Measurements from ENCODE around the gene BANF2.
"Not testable (repeated sequence)": the region's sequence is repeated elsewhere in the genome, so short reads cannot be mapped to it uniquely, and the experiment has no call there.

Gene BANF2

DNA sequence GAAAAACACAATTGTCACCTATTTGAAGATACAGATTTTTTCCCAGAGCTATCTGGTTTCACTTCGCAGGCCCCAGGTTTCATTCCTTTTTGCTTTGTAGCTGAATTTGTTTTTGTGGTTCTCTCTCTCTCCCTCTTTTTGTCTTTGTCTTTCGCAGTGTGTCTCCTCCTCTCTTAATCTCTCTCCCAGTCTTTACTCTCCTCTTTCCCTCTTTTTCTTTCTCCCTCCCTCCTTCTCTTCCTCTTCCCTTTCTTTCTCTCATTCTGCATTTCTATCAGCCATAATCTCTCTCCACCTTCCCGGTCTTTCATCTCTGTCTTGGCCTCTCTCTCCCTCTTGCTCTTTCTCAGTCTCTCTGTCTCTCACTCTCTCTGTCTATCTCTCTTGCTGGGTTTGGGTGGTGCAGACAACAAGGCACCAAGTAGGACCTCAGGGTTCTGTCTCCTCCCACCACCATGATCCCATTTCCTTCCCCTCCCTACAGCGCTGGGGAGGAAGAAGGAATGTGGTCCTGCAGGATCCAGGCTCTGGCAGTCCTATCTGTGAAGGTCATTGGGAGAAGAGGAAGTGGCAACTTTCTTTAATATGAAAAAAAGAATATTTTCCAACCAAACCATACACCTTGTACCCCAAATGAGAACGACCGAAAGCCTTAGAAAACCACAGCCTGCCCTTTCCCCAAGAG is 63.2 kb downstream of the BANF2 start:
- Histone ChIP-seq H3K27me3 (ENCODE audit: control insufficient read depth, insufficient read depth, low read length) (no peaks in the 10 kb centered on the region), H3K4me1 (ENCODE audit: control insufficient read depth, low read depth, low read length) (peaks cover 8% of the 10 kb centered on the region), H3K36me3 (ENCODE audit: control insufficient read depth, low read depth, low read length) (no peaks in the 10 kb centered on the region), H3K27ac (ENCODE audit: low read length) (no peak overlapping the region), H3K9ac (ENCODE audit: low read length) (no peak overlapping the region), H3K9me3 (ENCODE audit: control insufficient read depth, low read depth, low read length) (no peaks in the 10 kb centered on the region), H3K4me3 (ENCODE audit: low read length) (no peak overlapping the region)

DNA sequence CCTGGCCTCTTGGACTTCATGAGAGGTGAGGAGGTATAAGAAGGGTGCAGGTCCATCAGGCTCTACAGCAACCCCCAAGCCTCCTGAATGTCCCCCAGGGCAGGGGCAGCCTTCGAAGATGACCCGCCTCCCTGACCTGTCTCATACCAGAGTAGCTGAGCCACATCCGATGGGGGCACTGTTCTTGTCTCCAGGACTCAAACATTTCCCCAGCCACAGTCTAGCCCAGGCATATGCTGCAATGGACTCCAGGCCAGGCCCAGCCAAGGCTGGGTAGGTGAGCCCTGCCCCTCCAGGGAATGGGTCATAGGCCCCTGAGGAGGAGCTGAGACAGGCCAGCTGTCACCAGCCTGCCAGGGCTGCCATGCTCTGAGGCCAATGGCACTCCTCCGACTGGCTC is 65.3 kb downstream of the BANF2 start:
- Histone ChIP-seq H3K27me3 (ENCODE audit: control insufficient read depth, insufficient read depth, low read length) (no peaks in the 10 kb centered on the region), H3K36me3 (ENCODE audit: control insufficient read depth, low read depth, low read length) (no peaks in the 10 kb centered on the region)

DNA sequence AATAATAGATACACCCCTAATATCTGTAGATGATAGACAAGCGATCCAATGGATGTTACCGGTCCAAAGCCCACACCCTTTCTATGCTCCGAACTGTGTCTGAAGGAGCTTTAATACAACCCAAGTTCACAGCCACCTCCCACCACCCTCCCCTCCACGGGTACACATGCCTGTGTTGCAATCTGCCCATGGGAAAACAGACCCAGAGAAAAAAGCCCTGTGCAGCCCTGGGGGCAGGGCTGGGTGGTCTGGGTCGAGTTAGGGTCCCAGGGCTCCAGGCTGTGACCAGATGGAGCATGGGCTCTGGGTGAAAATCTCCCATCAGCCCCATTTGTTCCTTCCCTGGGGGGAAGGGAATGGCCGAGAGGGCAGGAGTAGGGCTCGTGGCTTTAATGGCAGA is 65.8 kb downstream of the BANF2 start:
- no peak overlapping the region for H3K9ac ChIP-seq (ENCODE audit: low read length)
- H3K27ac ChIP-seq (ENCODE audit: low read length) = no peak overlapping the region

More for the DNA sequence above, 65.3 kb downstream of the BANF2 start:
- Histone ChIP-seq H3K9ac (ENCODE audit: low read length) (no peak overlapping the region), H3K4me1 (ENCODE audit: control insufficient read depth, low read depth, low read length) (peaks cover 8% of the 10 kb centered on the region), H3K9me3 (ENCODE audit: control insufficient read depth, low read depth, low read length) (no peaks in the 10 kb centered on the region), H3K4me3 (ENCODE audit: low read length) (no peak overlapping the region), H3K27ac (ENCODE audit: low read length) (no peak overlapping the region)

DNA sequence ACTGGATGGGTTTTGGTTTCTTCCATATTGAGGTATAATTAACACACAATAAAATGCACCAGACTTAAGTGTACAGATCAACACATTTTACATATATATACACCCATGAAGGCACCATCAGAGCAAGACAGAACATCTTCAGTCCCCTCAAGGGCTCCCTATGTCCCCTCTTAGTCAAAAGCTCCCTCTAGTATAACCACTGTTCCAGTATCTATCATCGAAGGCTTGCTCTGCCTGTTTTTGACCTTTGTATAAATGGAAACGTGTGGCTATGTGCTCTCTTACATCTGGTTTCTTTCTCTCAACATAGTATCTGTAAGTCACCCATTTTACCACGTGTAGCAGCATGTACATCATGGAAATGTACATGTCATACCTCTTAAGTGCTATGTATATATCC is 66.5 kb downstream of the BANF2 start:
- H3K27ac ChIP-seq (ENCODE audit: low read length) = no peak overlapping the region
- H3K4me1 ChIP-seq (ENCODE audit: control insufficient read depth, low read depth, low read length) = peaks cover 8% of the 10 kb centered on the region
- no peaks in the 10 kb centered on the region for H3K36me3 ChIP-seq (ENCODE audit: control insufficient read depth, low read depth, low read length)

More for the DNA sequence above, 65.8 kb downstream of the BANF2 start:
- H3K9me3 ChIP-seq (ENCODE audit: control insufficient read depth, low read depth, low read length) = no peaks in the 10 kb centered on the region
- peaks cover 8% of the 10 kb centered on the region for H3K4me1 ChIP-seq (ENCODE audit: control insufficient read depth, low read depth, low read length)
- H3K27me3 ChIP-seq (ENCODE audit: control insufficient read depth, insufficient read depth, low read length) = no peaks in the 10 kb centered on the region
- no peaks in the 10 kb centered on the region for H3K36me3 ChIP-seq (ENCODE audit: control insufficient read depth, low read depth, low read length)
- H3K4me3 ChIP-seq (ENCODE audit: low read length) = no peak overlapping the region

DNA sequence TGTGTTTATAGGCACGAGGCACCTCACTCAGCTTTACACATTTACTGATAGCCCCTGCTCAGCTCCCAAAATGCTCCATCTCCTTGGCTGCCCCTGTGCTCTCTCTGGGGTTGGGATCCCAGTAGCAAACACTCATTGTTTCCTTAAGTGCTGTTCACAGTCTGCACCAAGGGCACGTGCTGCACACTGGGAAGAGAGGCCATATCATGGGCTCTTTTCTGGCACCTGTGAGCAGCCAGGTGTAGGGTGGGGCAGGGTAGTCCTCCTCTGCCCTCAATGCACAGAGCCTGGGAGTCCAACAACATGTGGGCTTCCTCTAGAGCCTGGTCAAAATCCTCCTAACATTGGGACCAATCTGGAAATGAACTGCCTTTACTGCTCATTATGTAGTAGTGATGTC is 67.9 kb downstream of the BANF2 start:
- Histone ChIP-seq H3K27me3 (ENCODE audit: control insufficient read depth, insufficient read depth, low read length) (no peaks in the 10 kb centered on the region), H3K4me1 (ENCODE audit: control insufficient read depth, low read depth, low read length) (peaks cover 6% of the 10 kb centered on the region), H3K9me3 (ENCODE audit: control insufficient read depth, low read depth, low read length) (no peaks in the 10 kb centered on the region), H3K36me3 (ENCODE audit: control insufficient read depth, low read depth, low read length) (no peaks in the 10 kb centered on the region), H3K27ac (ENCODE audit: low read length) (no peak overlapping the region), H3K9ac (ENCODE audit: low read length) (no peak overlapping the region), H3K4me3 (ENCODE audit: low read length) (no peak overlapping the region)

More for the DNA sequence above, 66.5 kb downstream of the BANF2 start:
- Histone ChIP-seq H3K9ac (ENCODE audit: low read length) (no peak overlapping the region), H3K9me3 (ENCODE audit: control insufficient read depth, low read depth, low read length) (no peaks in the 10 kb centered on the region), H3K27me3 (ENCODE audit: control insufficient read depth, insufficient read depth, low read length) (no peaks in the 10 kb centered on the region), H3K4me3 (ENCODE audit: low read length) (no peak overlapping the region)

DNA sequence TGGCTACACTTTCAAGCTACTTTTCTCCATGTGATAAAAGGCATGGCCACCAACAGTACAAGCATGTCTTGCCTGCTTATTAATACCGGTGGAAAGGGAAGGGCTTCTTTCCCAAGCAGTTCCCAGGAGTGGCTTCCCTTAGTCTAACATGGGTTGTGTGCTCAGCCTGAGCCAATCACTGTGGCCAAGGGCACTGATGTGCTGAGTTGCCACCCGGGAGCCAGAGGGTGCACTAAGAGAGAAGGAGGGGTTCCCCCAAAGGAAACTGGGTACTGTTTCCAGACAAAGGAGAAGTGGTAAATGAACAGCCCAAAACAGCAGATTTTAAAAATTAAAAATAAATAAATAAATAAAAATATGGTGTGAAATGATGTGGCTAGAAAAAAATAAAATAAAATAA is 68.5 kb downstream of the BANF2 start:
- no peaks in the 10 kb centered on the region for H3K27me3 ChIP-seq (ENCODE audit: control insufficient read depth, insufficient read depth, low read length)
- no peaks in the 10 kb centered on the region for H3K9me3 ChIP-seq (ENCODE audit: control insufficient read depth, low read depth, low read length)
- H3K36me3 ChIP-seq (ENCODE audit: control insufficient read depth, low read depth, low read length) = no peaks in the 10 kb centered on the region
- H3K9ac ChIP-seq (ENCODE audit: low read length) = no peak overlapping the region
- H3K4me1 ChIP-seq (ENCODE audit: control insufficient read depth, low read depth, low read length) = no peaks in the 10 kb centered on the region
- H3K4me3 ChIP-seq (ENCODE audit: low read length) = no peak overlapping the region
- no peak overlapping the region for H3K27ac ChIP-seq (ENCODE audit: low read length)

DNA sequence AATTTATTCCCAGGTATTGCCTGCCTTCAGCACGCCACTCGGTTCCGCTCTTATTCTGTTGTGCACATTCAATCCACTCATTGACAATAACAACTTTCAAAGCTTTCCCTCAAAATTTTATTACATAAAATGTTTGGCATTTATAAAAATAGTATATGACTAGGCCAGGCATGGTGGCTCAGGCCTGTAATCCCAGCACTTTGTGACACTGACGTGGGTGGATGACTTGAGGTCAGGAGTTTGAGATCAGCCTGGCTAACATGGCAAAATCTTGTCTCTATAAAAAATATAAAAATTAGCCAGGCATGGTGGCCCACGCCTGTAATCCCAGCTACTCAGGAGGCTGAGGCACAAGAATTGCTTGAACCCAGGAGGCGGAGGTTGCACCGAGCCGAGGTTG is 70.0 kb downstream of the BANF2 start:
- H3K9me3 ChIP-seq (ENCODE audit: control insufficient read depth, low read depth, low read length); H3K27ac ChIP-seq (ENCODE audit: low read length); H3K27me3 ChIP-seq (ENCODE audit: control insufficient read depth, insufficient read depth, low read length); H3K4me1 ChIP-seq (ENCODE audit: control insufficient read depth, low read depth, low read length); H3K4me3 ChIP-seq (ENCODE audit: low read length); H3K36me3 ChIP-seq (ENCODE audit: control insufficient read depth, low read depth, low read length); H3K9ac ChIP-seq (ENCODE audit: low read length): not testable (repeated sequence)

DNA sequence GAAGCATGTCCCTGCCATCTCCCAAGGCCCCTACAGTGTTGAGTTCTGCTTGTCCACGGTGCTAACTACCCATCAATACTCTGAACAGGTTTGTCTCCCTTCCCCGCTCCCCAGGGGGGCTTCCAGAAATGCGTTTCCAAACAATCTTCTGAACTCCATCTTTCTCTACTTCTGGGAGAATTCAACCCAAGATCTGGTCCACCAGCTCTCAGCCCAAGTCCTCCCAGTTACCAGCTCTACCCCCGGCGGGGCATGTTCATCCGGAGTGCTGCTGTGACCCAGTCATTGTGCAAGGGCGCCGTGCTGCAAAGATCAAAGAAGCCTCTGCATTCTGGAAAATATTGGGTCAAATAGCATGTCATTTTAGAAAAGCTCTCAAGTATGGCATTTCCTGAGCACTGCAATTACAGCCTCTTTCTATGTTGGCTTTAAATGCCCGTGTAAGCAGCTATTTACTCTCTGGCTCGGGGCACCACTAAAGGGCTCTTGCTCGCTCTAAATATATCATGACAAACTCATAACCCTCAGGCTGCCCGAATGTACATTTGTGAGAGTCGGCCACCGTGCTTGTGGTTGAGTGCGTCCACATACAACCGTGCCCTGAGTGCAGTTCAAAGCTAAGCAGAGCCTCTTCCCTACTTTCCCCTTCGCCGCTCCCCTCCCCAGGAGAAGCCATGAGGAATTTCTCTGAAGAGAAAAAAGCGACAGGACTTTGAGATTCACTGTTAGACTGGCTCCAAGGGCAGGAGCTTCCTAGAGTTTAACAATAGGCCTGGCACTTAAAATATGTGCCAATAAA is 71.6 kb downstream of the BANF2 start:
- no peaks in the 10 kb centered on the region for H3K4me1 ChIP-seq (ENCODE audit: control insufficient read depth, low read depth, low read length)
- no peak overlapping the region for H3K27ac ChIP-seq (ENCODE audit: low read length)
- H3K27me3 ChIP-seq (ENCODE audit: control insufficient read depth, insufficient read depth, low read length) = no peaks in the 10 kb centered on the region
- H3K9ac ChIP-seq (ENCODE audit: low read length) = no peak overlapping the region
- no peak overlapping the region for H3K4me3 ChIP-seq (ENCODE audit: low read length)
- H3K36me3 ChIP-seq (ENCODE audit: control insufficient read depth, low read depth, low read length) = no peaks in the 10 kb centered on the region
- H3K9me3 ChIP-seq (ENCODE audit: control insufficient read depth, low read depth, low read length) = no peaks in the 10 kb centered on the region

DNA sequence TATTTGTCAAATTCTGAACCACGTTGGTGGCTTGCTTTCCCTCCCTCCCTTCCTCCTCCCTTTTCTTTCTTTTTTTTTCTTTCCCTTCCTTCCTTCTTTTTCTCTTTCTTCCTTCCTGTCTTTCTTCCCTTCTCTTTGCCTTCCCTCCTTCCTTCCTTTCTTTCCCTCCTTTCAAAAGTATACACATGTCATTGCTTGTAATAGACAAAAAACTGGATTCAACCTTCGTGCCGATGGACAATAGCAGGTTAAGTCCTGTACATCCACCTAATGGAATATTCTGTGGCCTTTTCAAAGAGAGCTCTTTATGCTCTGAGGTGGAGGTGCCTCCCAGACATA is 72.2 kb downstream of the BANF2 start:
- Histone ChIP-seq H3K27ac (ENCODE audit: low read length) (no peak overlapping the region), H3K9ac (ENCODE audit: low read length) (no peak overlapping the region), H3K4me1 (ENCODE audit: control insufficient read depth, low read depth, low read length) (no peaks in the 10 kb centered on the region), H3K4me3 (ENCODE audit: low read length) (no peak overlapping the region), H3K27me3 (ENCODE audit: control insufficient read depth, insufficient read depth, low read length) (no peaks in the 10 kb centered on the region), H3K9me3 (ENCODE audit: control insufficient read depth, low read depth, low read length) (no peaks in the 10 kb centered on the region), H3K36me3 (ENCODE audit: control insufficient read depth, low read depth, low read length) (no peaks in the 10 kb centered on the region)

DNA sequence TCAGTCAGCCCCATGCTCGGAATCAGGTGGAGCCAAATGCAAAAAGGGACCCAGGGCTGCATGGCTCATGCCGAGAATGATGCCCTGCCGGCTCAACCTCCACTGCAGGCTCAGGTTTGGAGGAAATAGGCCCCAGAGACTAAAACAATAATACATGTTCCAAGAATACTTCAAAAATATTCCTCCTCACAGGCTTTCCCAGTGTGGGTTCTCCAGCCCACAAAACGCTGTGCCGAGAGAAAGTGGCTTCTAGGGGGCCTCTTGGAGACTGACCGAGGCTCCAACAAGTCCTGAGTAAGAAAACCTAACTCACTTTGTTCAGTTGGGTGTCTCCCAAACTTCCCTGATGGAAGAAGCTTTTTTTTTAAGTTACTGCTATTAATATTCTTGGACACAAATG is 73.9 kb downstream of the BANF2 start:
- Histone ChIP-seq H3K9ac (ENCODE audit: low read length) (no peak overlapping the region), H3K27ac (ENCODE audit: low read length) (no peak overlapping the region), H3K27me3 (ENCODE audit: control insufficient read depth, insufficient read depth, low read length) (no peaks in the 10 kb centered on the region), H3K4me1 (ENCODE audit: control insufficient read depth, low read depth, low read length) (no peaks in the 10 kb centered on the region), H3K9me3 (ENCODE audit: control insufficient read depth, low read depth, low read length) (no peaks in the 10 kb centered on the region), H3K4me3 (ENCODE audit: low read length) (no peak overlapping the region), H3K36me3 (ENCODE audit: control insufficient read depth, low read depth, low read length) (no peaks in the 10 kb centered on the region)

DNA sequence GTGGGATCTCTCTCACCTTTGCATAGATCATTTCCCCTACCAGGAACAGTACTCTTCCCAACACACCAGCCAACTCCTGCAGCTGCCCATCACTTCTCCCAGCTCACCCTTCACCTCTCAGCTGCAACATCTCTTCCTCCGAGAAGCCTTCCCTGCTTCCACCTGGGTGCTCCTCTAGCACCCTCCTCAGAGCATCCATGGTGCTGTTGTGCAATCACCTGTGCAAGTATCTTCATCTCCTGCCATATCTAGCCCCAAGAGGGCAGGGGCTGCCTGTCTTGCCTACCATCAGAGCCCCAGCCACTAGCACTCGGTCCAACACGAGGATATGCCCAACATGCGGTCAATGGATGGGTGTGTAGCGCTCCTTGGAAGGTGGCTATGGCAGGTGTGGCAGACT is 75.8 kb downstream of the BANF2 start:
- Histone ChIP-seq H3K27me3 (ENCODE audit: control insufficient read depth, insufficient read depth, low read length) (no peaks in the 10 kb centered on the region), H3K27ac (ENCODE audit: low read length) (no peak overlapping the region), H3K9me3 (ENCODE audit: control insufficient read depth, low read depth, low read length) (no peaks in the 10 kb centered on the region), H3K4me3 (ENCODE audit: low read length) (no peak overlapping the region), H3K36me3 (ENCODE audit: control insufficient read depth, low read depth, low read length) (no peaks in the 10 kb centered on the region), H3K9ac (ENCODE audit: low read length) (no peak overlapping the region), H3K4me1 (ENCODE audit: control insufficient read depth, low read depth, low read length) (no peaks in the 10 kb centered on the region)

DNA sequence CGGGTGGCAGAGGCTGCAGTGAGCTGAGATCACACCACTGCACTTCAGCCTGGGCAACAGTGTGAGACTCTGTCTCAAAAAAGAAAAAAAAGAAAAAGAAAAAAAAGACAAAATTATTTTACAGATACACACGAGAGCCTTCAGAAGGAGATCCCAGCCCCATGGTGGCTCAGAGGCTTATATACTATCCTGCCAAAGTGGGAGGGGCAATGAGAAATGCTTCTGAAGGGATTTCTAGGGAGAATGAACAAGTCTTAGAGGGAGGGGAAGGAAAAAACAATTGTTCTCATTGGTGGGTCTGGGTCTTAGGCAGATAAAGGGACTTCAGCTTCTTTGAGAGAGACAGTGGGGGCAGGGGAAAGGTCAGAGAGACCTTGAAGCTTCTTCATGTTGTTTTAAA is 76.8 kb downstream of the BANF2 start:
- Histone ChIP-seq H3K4me1 (ENCODE audit: control insufficient read depth, low read depth, low read length) (no peaks in the 10 kb centered on the region), H3K27me3 (ENCODE audit: control insufficient read depth, insufficient read depth, low read length) (no peaks in the 10 kb centered on the region), H3K36me3 (ENCODE audit: control insufficient read depth, low read depth, low read length) (no peaks in the 10 kb centered on the region), H3K9me3 (ENCODE audit: control insufficient read depth, low read depth, low read length) (no peaks in the 10 kb centered on the region), H3K27ac (ENCODE audit: low read length) (no peak overlapping the region), H3K9ac (ENCODE audit: low read length) (no peak overlapping the region), H3K4me3 (ENCODE audit: low read length) (no peak overlapping the region)

Data from iPS-18a (cell line).